Measurements from ENCODE around the gene KCNT1.

KCNT1 gene

DNA sequence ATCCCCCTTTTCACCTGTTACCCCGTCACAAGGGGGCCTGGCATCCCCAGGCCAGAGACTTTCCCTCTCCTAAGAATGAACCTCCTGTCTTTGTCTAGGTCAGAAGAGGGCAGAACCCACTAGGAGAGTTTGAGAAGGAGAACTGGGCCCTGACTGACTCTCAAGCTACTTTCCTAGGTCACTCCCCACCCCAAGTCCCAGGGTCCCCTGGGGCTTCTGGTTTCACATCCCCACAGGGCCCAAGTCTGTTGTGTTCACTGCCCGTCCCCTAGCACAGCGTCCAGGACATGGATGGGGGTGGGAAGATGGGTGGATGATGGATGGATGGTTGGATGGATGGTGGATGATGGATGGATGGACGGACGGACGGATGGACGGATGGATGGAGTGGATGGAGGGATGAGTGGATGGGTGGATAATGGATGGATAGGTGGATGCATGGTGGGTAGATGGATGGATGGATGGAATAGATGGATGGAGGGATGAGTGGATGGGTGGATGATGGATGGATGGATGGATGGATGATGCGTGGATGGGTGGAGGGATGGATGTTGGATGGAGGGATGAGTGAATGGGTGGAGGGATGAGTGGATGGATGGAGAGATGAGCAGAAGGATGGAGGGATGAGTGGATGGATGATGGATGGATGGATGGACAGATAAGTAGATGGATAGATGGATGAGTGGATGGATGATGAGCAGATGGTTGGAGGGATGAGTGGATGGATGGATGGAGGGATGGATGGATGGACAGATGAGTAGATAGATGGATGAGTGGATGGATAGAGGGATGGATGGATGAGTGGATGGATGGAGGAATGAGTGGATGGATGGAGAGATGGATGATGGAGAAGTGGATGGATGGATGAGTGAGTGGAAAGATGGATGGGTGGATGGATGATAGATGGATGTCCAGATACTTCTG is 50.6 kb downstream of the KCNT1 start:
- TF ChIP-seq TAF1 (IDR thresholded peaks at IDR 0.05; ENCODE audit: borderline replicate concordance, insufficient read depth, low read length) (no peak), POLR2AphosphoS5 (IDR thresholded peaks at IDR 0.05; ENCODE audit: low read depth, low read length) (no peak), SIN3A (IDR thresholded peaks at IDR 0.05; ENCODE audit: borderline replicate concordance, insufficient read depth, low read length) (no peak), FOXP2 (optimal IDR thresholded peaks at IDR 0.05; ENCODE audit: borderline replicate concordance, extremely low read depth, extremely low read length, insufficient read depth) (no peak), REST (IDR thresholded peaks at IDR 0.05; ENCODE audit: insufficient read depth in 1 of 2, low read depth in 2 of 2, low read length in 2 of 2) (no peak)

- no peak for TF ChIP-seq FOXP2 (optimal IDR thresholded peaks at IDR 0.05; ENCODE audit: borderline replicate concordance, extremely low read depth, extremely low read length, insufficient read depth)
- no peak for TF ChIP-seq SIN3A (IDR thresholded peaks at IDR 0.05; ENCODE audit: borderline replicate concordance, insufficient read depth, low read length)
- TF ChIP-seq TAF1 (IDR thresholded peaks at IDR 0.05; ENCODE audit: borderline replicate concordance, insufficient read depth, low read length) = no peak
- no peak for TF ChIP-seq REST (IDR thresholded peaks at IDR 0.05; ENCODE audit: insufficient read depth in 1 of 2, low read depth in 2 of 2, low read length in 2 of 2)
- no peak for TF ChIP-seq POLR2AphosphoS5 (IDR thresholded peaks at IDR 0.05; ENCODE audit: low read depth, low read length)
These were observed 51.6 kb downstream of the KCNT1 start for GRCh38 chr9:135753391-135754105.

- no peak for TF ChIP-seq SIN3A (IDR thresholded peaks at IDR 0.05; ENCODE audit: borderline replicate concordance, insufficient read depth, low read length)
- TF ChIP-seq POLR2AphosphoS5 (IDR thresholded peaks at IDR 0.05; ENCODE audit: low read depth, low read length) = no peak
- no peak for TF ChIP-seq FOXP2 (optimal IDR thresholded peaks at IDR 0.05; ENCODE audit: borderline replicate concordance, extremely low read depth, extremely low read length, insufficient read depth)
- TF ChIP-seq REST (IDR thresholded peaks at IDR 0.05; ENCODE audit: insufficient read depth in 1 of 2, low read depth in 2 of 2, low read length in 2 of 2) = no peak
- no peak for TF ChIP-seq TAF1 (IDR thresholded peaks at IDR 0.05; ENCODE audit: borderline replicate concordance, insufficient read depth, low read length)
These were observed 54.6 kb downstream of the KCNT1 start for GRCh38 chr9:135756576-135756975.

GRCh38 chr9:135757356-135757755 is 55.4 kb downstream of the KCNT1 start:
- TF ChIP-seq REST (IDR thresholded peaks at IDR 0.05; ENCODE audit: insufficient read depth in 1 of 2, low read depth in 2 of 2, low read length in 2 of 2) (no peak), FOXP2 (optimal IDR thresholded peaks at IDR 0.05; ENCODE audit: borderline replicate concordance, extremely low read depth, extremely low read length, insufficient read depth) (no peak), SIN3A (IDR thresholded peaks at IDR 0.05; ENCODE audit: borderline replicate concordance, insufficient read depth, low read length) (no peak)

All from PFSK-1 (cell line).